IPS-18a (cell line): ENCODE measurements around the gene POU2AF3.
"Not testable (repeated sequence)": the region's sequence is repeated elsewhere in the genome, so short reads cannot be mapped to it uniquely, and the experiment has no call there.

ENCODE experiments used
- H3K27ac ChIP-seq: one replicate; pipeline ENCODE4 v1.5.1; 2013; ENCODE audit warnings: low read length
- H3K27me3 ChIP-seq: one replicate; pipeline ENCODE4 v1.6.1; 2013; ENCODE audit warnings: mild to moderate bottlenecking, low read length; ENCODE audit not compliant: control insufficient read depth, insufficient read depth
- H3K36me3 ChIP-seq: one replicate; pipeline ENCODE4 v1.6.1; 2013; ENCODE audit warnings: low read depth, low read length; ENCODE audit not compliant: control insufficient read depth
- H3K4me1 ChIP-seq: one replicate; pipeline ENCODE4 v1.6.1; 2013; ENCODE audit warnings: low read depth, low read length; ENCODE audit not compliant: control insufficient read depth
- H3K4me3 ChIP-seq: one replicate; pipeline ENCODE4 v1.5.1; 2013; ENCODE audit warnings: low read length
- H3K9ac ChIP-seq: one replicate; pipeline ENCODE4 v1.6.1; 2013; ENCODE audit warnings: mild to moderate bottlenecking, low read length, moderate library complexity
- H3K9me3 ChIP-seq: one replicate; pipeline ENCODE4 v1.6.1; 2013; ENCODE audit warnings: low read depth, low read length; ENCODE audit not compliant: control insufficient read depth

Gene POU2AF3

DNA sequence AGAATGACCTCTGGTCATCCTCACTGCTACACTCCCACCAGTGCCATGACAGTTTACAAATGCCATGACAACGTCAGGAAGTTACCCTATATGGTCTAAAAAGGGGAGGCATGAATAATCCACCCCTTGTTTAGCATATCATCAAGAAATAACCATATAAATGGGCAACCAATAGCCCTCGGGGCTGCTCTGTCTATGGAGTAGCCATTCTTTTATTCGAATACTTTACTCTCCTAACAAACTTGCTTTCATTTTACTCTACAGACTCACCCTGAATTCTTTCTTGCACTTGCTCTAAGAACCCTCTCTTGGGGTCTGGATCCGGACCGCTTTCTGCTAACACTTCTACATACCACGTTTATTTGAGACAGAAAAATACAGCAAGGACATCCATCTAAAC lies 21.9 kb downstream of the POU2AF3 start:
- H3K4me3 ChIP-seq, H3K27me3 ChIP-seq, H3K9ac ChIP-seq, H3K27ac ChIP-seq, H3K9me3 ChIP-seq, H3K4me1 ChIP-seq, H3K36me3 ChIP-seq: not testable (repeated sequence)

DNA sequence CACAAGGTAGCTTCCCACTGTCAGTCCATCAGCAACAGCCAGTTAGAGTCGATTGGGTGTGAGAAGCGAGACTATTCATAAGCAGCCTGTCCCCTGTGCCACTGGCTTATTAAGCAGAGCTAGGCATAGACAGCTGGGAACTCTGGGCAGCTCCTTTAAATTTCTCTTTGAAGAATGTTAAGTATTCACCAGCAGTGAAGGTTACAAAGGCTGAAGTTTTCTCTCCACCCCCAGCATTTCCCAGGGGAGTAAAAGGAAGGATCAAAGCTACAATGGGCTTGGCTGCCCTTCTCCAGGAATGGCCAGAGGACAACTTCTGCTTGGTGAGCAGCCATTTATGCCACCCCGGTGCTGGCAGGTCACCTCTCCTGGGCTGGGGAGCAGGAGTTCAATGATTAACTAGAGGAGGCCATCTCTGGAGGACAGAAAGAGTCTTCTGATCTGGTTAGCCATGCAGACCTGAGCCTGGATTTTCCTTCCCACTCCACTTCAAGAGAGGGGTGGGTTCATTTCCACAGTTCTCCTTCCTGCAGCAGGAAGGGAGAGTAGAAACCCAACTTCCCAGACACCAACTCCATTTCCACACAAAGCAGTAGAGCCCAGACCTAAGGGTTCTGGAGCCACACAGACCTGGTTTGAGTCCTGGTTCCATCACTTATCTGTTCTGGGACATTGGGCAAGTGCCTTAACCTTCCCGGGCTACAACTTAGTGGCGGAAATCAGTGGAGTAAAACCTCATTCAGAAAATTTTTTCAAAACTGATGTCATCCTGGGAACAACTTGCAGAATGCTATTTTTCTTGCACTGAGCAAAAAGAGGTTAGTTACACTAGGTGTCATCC lies 22.6 kb downstream of the POU2AF3 start:
- Histone ChIP-seq H3K4me3 (no peak overlapping the region), H3K9me3 (no peaks in the 10 kb centered on the region), H3K36me3 (no peaks in the 10 kb centered on the region), H3K27ac (no peak overlapping the region), H3K27me3 (no peaks in the 10 kb centered on the region), H3K4me1 (no peaks in the 10 kb centered on the region), H3K9ac (no peak overlapping the region)

DNA sequence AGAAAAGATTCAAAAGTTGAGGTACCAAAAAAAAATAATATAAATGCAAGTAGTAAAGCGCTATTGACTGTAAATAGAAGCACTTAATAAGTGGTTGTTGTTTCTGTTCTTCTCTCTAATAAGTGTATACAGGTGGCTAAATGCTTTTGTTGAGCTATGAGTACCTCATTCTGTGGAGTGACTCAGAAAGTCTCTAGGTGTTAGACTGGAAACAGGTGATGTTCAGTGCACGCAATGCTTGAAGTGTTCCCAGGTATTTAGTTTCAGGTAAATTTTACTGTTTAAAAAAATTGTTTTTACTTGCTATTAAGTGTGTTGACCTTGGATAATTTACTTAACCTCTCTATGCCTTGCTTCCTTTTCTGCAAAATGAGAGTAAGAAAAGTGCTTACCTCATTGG lies 24.2 kb downstream of the POU2AF3 start:
- Histone ChIP-seq H3K4me3 (no peak overlapping the region), H3K36me3 (no peaks in the 10 kb centered on the region), H3K9ac (no peak overlapping the region), H3K9me3 (no peaks in the 10 kb centered on the region), H3K27me3 (no peaks in the 10 kb centered on the region), H3K27ac (no peak overlapping the region), H3K4me1 (no peaks in the 10 kb centered on the region)

DNA sequence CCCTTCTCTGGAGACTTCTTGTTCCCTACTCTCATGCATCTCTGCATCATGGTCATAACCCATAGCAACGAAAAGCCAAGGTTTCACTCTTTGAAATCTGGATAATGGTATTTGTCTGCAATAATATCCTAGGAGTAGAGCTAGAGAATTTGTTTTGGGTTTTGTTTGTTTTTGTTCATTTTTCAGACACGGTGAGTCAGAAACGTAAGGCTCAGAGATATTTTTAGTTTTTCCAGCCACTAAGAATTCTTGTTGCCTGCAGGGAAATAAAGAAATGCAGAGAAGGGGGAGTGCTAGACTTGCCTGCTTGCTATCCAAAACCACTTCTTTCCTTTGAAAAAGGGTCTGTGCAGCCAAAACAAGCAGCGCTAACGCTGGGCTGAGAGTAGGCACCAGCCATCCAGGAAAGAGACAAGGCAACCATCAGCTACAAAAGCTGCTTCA lies 26.0 kb downstream of the POU2AF3 start:
- Histone ChIP-seq H3K4me3 (no peak overlapping the region), H3K4me1 (no peaks in the 10 kb centered on the region), H3K36me3 (no peaks in the 10 kb centered on the region), H3K27ac (no peak overlapping the region), H3K27me3 (no peaks in the 10 kb centered on the region), H3K9ac (no peak overlapping the region), H3K9me3 (no peaks in the 10 kb centered on the region)

DNA sequence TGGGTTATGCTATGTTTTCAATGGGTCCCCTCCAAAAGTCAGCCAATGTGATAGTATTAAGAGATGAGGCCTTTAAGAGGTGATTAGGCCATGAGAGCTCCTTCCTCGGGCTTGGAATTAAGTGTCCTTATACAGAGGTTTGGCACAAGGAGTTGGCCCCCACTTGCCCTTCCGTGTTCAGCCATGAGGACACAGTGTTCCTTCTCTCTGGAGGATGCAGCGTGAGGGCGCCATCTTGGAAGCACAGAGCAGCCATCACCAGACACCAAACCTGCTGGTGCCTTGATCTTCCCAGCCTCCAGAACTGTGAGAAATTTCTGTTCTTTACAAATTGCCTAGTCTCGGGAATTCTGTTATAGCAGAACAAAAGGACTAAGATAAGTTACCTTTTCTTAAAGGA lies 26.9 kb downstream of the POU2AF3 start:
- H3K4me1 ChIP-seq, result no peaks in the 10 kb centered on the region
- H3K27ac ChIP-seq, result no peak overlapping the region
- H3K36me3 ChIP-seq, result no peaks in the 10 kb centered on the region
- H3K9me3 ChIP-seq, result no peaks in the 10 kb centered on the region
- no peak overlapping the region for H3K9ac ChIP-seq
- H3K27me3 ChIP-seq, result no peaks in the 10 kb centered on the region
- no peak overlapping the region for H3K4me3 ChIP-seq

DNA sequence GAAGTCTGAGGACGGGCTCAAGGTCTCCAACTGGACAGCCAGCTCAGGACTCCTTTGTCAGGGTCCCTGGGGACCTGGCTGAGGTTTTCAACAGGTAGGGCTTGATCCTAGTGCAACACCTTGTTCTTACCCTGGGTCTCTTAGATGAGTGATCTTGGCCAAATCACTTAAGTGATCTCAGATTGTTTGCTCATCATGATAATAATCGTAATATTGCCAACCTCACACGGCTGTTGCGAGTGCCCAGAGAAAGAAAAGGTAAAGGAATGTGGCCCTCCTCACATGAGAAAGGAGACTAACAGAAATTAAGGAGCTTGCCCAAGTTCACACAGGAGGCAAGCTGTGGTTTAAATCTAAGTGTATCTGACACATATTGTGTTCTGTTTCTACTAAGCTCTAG lies 28.5 kb downstream of the POU2AF3 start:
- no peaks in the 10 kb centered on the region for H3K27me3 ChIP-seq
- H3K27ac ChIP-seq, result no peak overlapping the region
- no peaks in the 10 kb centered on the region for H3K4me1 ChIP-seq
- H3K9me3 ChIP-seq, result no peaks in the 10 kb centered on the region
- no peaks in the 10 kb centered on the region for H3K36me3 ChIP-seq
- H3K9ac ChIP-seq, result no peak overlapping the region
- H3K4me3 ChIP-seq, result no peak overlapping the region

DNA sequence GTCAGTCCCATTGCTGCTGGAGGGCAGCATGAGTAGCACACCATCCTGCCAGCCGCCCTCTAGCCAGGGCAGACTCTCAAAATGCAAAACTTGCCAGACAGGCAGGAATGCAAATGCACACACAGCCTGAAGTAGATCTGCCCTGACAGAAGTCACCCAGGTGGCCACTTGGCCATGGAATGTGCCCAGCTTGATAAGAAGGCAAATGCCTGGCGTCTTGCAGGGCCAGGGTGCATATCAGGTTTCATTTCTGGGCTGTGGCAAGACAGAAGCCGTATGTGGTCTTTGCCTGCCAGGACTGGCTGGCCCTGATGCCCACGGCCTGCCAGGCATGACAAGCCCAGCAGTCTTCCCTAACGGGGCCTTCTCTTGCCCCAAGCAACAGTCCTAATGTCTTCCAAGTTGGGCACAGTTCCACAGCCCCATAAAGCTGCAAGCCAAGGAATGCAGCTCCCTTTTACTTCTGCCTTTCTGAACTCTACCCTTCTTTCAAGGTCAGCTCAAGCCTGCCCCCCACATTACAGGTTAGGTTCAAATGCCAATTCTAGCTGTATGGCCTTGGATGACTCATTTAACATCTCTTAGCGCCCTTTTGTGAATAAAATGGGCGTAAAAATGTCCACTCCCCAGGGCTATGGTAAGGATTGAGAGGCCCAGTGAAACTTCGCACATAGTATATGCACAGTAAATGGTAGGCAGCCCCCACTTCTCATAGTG lies 29.7 kb downstream of the POU2AF3 start:
- no peak overlapping the region for H3K4me3 ChIP-seq

DNA sequence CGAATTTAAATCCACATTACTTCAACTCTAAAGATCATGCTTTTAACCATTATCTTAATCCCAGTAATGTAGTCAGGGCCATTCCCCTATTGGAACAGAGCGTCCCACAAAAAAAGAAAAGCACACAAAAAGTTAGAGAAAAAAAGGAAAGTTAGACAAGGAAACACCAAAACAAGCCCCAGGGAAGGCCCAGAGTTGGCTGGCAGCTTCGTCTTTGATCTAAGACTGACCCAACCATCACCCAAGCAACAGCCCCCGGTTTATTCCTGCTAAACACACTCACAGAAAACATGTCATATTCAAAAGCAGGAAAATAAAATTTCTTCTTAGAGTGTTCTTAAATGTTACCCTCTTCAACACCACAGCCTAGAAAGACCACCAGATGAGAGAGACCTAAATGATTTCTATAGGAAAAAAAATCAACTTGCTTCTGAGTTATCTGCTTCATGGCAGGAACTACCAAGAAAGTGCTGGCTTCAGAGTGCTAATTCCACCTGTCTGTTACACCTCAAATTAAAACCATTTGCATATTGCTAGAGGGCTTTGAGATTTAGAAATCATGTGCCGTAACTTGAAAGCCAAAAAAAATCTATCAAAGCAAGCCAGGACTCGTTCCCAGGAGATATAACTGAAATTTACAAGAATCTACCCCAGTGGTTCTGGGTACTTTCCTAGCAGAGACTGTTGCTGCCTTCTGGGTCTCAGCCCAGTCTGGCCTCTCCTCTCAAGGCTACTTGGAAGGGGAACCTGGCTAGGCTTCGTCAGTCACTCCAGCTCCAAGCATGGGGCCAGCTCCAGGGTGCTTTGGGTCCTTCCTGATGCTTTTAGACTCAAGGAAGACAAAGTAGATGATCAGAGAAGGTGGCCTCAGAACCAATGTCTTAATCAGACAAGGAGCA lies 31.2 kb downstream of the POU2AF3 start:
- Histone ChIP-seq H3K9me3 (no peaks in the 10 kb centered on the region), H3K27ac (no peak overlapping the region), H3K4me3 (no peak overlapping the region), H3K4me1 (no peaks in the 10 kb centered on the region), H3K9ac (no peak overlapping the region), H3K36me3 (no peaks in the 10 kb centered on the region), H3K27me3 (no peaks in the 10 kb centered on the region)

More for the DNA sequence above, 29.7 kb downstream of the POU2AF3 start:
- Histone ChIP-seq H3K36me3 (no peaks in the 10 kb centered on the region), H3K27ac (no peak overlapping the region), H3K9me3 (no peaks in the 10 kb centered on the region), H3K4me1 (no peaks in the 10 kb centered on the region), H3K9ac (no peak overlapping the region), H3K27me3 (no peaks in the 10 kb centered on the region)

DNA sequence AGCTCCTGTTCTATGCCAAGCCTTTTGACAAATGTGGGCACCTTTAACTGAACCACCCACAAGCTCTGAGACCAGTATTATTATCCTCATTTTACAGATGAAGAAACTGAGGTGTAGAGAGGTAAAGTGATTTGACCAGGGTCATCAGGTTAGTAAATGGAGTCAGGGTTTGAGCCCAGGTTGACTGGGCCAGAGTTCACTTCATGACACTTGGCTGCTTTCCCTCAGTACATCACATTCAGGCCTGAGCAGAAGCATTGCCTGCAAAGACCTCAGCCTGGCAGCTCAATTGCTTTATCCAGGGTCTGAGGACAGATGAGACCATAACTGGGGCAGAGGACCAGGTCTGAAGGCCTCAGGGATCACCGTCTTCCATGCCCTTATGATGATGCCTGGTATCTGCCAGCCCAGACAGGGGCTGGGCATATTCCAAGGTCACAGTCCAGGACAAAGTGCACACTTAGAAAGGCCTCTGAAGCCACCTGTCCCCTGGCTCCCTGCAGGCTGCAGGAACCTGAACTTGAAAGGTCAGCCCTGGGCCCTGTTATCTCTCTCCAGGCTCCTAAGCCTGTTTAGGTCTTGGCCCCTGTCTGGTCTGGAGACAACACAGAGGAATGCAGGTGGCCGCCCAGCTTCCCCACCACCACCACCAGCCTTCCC lies 32.0 kb downstream of the POU2AF3 start:
- no peaks in the 10 kb centered on the region for H3K9me3 ChIP-seq
- no peak overlapping the region for H3K27ac ChIP-seq
- no peaks in the 10 kb centered on the region for H3K27me3 ChIP-seq
- no peaks in the 10 kb centered on the region for H3K36me3 ChIP-seq
- no peak overlapping the region for H3K4me3 ChIP-seq
- no peak overlapping the region for H3K9ac ChIP-seq
- H3K4me1 ChIP-seq, result no peaks in the 10 kb centered on the region

DNA sequence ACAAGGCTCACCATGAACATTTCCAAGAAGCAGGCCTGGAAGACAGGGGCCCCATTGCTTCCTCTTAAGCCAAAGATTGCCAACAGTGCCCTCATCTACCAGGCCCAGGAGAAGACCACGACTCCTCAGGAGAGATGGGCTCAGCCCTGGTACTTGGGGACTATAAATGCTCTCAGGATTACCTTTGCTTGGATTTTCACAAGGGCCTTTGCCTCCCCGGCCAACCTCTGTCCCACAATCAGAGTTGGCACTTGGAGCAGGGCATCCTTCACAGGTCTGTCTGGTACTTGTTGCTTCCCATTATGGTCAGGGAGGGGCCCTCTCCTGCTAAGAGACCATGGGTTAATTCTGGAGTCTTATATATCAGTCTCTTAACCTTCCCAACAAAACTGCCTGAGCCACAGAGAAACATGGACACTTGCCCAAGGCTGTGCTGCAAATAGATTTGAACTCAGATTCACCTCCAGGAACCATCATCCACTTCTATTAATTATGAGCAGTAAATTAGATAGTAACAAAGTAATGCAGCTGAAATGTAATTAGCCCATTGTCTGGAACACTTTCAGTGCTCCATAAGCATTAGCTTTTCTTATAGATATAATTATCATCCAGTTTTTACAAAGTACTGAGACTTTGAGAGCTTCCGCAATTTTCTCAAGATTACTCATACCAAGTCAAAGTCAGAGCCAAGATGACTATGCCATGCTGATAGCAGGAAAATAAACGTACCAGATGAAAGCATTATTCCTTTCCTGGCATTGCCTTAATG lies 33.5 kb downstream of the POU2AF3 start:
- Histone ChIP-seq H3K4me1 (peaks cover 9% of the 10 kb centered on the region), H3K36me3 (no peaks in the 10 kb centered on the region), H3K27me3 (no peaks in the 10 kb centered on the region), H3K9me3 (no peaks in the 10 kb centered on the region), H3K27ac (no peak overlapping the region), H3K9ac (no peak overlapping the region), H3K4me3 (no peak overlapping the region)
